Spleen (tissue), 11 donors: ENCODE measurements around the gene RNASE8. TPM values are rescaled to one million over a fixed set of nuclear protein-coding genes. Genes with fewer than 3 reads are reported as not detected.
"Not testable (repeated sequence)": the region's sequence is repeated elsewhere in the genome, so short reads cannot be mapped to it uniquely, and the experiment has no call there.

Experiments used
- DNase-seq: peaks from one replicate; pipeline ENCODE4 v3.0.0-alpha.2; 2020
- H3K27ac ChIP-seq, 8 donors: fragments of 200-600 bp; sonication (generic) in 7 of 8; 1 replicate in 4 of 8; 2 replicates in 4 of 8; pipeline versions ENCODE4 v1.5.0 to v1.8.0; 2016 to 2021; ENCODE audit warnings: inconsistent platforms in 4 of 8, mild to moderate bottlenecking in 4 of 8, moderate library complexity in 1 of 8
- H3K27me3 ChIP-seq, 7 donors: fragments of 200-600 bp; sonication (generic) in 6 of 7; replicated peaks in 1 of 7; 1 replicate in 4 of 7; 2 replicates in 3 of 7; pipeline versions ENCODE4 v1.5.0 to v1.8.0; 2016 to 2021; ENCODE audit warnings: inconsistent platforms in 3 of 7, mild to moderate bottlenecking in 1 of 7
- H3K36me3 ChIP-seq, 6 donors: fragments of 200-600 bp; sonication (generic) in 5 of 6; 1 replicate in 4 of 6; 2 replicates in 2 of 6; pipeline versions ENCODE4 v1.5.0 to v1.8.0; 2016 to 2021; ENCODE audit warnings: inconsistent platforms in 2 of 6
- H3K4me1 ChIP-seq, 6 donors: fragments of 200-600 bp; sonication (generic) in 5 of 6; 1 replicate in 3 of 6; 2 replicates in 3 of 6; pipeline versions ENCODE4 v1.5.0 to v1.8.0; 2016 to 2021; ENCODE audit warnings: inconsistent platforms in 3 of 6
- H3K4me3 ChIP-seq, 8 donors: fragments of 200-600 bp; sonication (generic) in 7 of 8; 1 replicate in 4 of 8; 2 replicates in 4 of 8; pipeline versions ENCODE4 v1.5.0 to v1.8.0; 2016 to 2021; ENCODE audit warnings: inconsistent platforms in 4 of 8, mild to moderate bottlenecking in 4 of 8, moderate library complexity in 2 of 8
- H3K9me3 ChIP-seq, 8 donors: fragments of 200-600 bp; sonication (generic) in 7 of 8; 1 replicate in 4 of 8; 2 replicates in 4 of 8; pipeline versions ENCODE4 v1.5.0 to v1.8.0; 2016 to 2021; ENCODE audit warnings: inconsistent platforms in 4 of 8
- CTCF ChIP-seq, 11 experiments: fragments of 200-600 bp in 7 of 11; fragments of 450-650 bp in 4 of 11; sonication (generic) in 4 of 11; IDR thresholded peaks in 8 of 11; conservative IDR thresholded peaks in 3 of 11; 1 replicate in 7 of 11; 2 replicates in 4 of 11; pipeline versions ENCODE4 v1.4.0 to v1.8.0; 2016 to 2021; ENCODE audit warnings: antibody characterized with exemption in 11 of 11, inconsistent platforms in 4 of 11, mild to moderate bottlenecking in 1 of 11
- POLR2A ChIP-seq, 3 donors: fragments of 450-650 bp; IDR thresholded peaks; one replicate each; pipeline ENCODE4 v1.5.1; 2017; ENCODE audit warnings: antibody characterized with exemption in 3 of 3, mild to moderate bottlenecking in 1 of 3
- POLR2AphosphoS5 ChIP-seq, 3 donors: sonication (generic); formaldehyde crosslinking; IDR thresholded peaks; one replicate each; pipeline ENCODE4 v1.5.1; 2017; ENCODE audit warnings: antibody characterized with exemption in 3 of 3
- WGBS, 5 donors: extraction: QIAGEN DNeasy Blood & Tissue Kit in 3 of 5; methylation state at CpG; one replicate each; pipeline versions ENCODE4 v1.1.5 to v1.1.7; 2013 to 2018; 5-methylcytosine and 5-hydroxymethylcytosine counted together
- intact Hi-C: fragments of 100-400 bp; cut with DNase I; formaldehyde crosslinking; loops from one replicate; pipeline ENCODE4 v1.15.0; 2023; ENCODE audit warnings: low total_unique reads
- polyA plus RNA-seq, 3 donors: library from polyadenylated mRNA; stranded (reverse); fragments of 200-250 nt; gene quantifications; one replicate each; pipeline ENCODE4 v1.2.1, GENCODE V29; 2013
- total RNA-seq, 7 donors: library from RNA; depleted of rRNA in 3 of 7; stranded (reverse); fragments of >200 nt in 3 of 7; fragmentation: NEBNext Ultra II Directional in 4 of 7; extraction: Animal tissue kit (Norgen Biotek cat#: 25700) in 4 of 7; gene quantifications; one replicate each; pipeline versions ENCODE4 v1.1.0 to v1.2.1, GENCODE V29; 2016 to 2021
- donor health status: healthy with polysubstance abuse.
- donor health status: DM: no; HTN: no; CAD: no; lungs with moderate emphysema.
- donor health status: DM: no; HTN: no; CAD: no.
- donor health status: Bipolar disorder and iron deficiency.
- donor health status: healthy.
- donor health status: DM: no; HTN: no; CAD: no.
- donor health status: DM: yes; HTN: yes; CAD: no.

RNASE8 gene
- total and polyA plus RNA-seq, 10 donors, result not detected

- peak; percentile 58 for DNase-seq
- intact Hi-C loops, result no loop called here
- Histone ChIP-seq H3K27me3 (no peaks in the 10 kb centered on the region), H3K4me1 (peaks cover 14 to 51% (median 35%) of the 10 kb centered on the region in 6 donors), H3K36me3 (no peaks in the 10 kb centered on the region), H3K27ac (peak overlapping the region; percentile 14 to 77 (median 72)), H3K9me3 (no peaks in the 10 kb centered on the region), H3K4me3 (no peak overlapping the region)
- WGBS, 5 donors, result 54 to 65% (median 59%) methylated on average over 8 of the region's 8 CpGs
- TF ChIP-seq POLR2AphosphoS5 (IDR thresholded peaks at IDR 0.05), result no peak
- peak; percentile 38 to 72 (median 60) for TF ChIP-seq CTCF (IDR thresholded peaks at IDR 0.05 in 8 of 11, conservative IDR thresholded peaks at IDR 0.05 in 3 of 11)
Measured at GRCh38 chr14:21039585-21040369, 17.8 kb upstream of the RNASE8 start.

DNA sequence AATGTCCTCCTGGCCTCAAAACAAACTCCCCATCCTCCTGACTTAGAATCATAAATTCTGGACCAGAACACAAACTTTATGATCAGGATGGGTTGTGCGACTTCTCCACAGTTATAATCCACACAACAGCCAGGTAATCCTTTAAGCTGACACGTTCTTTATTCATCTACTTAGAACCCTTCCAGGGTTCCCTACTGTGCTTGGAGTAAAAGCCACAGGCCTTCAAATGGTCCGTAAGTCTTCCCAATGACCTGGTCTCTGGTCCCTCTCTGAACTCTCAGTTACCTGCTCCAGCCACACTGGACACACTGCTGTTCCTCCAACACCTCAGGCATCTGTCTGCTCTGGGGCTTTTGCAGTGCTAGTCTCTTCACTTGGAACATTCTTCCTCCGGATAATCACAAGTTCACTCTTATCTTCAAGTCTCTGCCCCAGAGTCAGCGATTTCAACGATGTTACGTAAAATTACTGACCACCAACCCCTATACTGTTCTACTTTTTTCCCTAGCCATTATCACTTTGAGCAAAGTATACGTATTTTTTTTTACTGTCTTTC is 17.2 kb upstream of the RNASE8 start:
- Histone ChIP-seq H3K36me3 (no peaks in the 10 kb centered on the region), H3K27ac (peak overlapping the region in 1 of 8 donors; percentile 76), H3K4me1 (peaks cover 14 to 53% (median 35%) of the 10 kb centered on the region in 6 donors), H3K4me3 (no peak overlapping the region), H3K9me3 (no peaks in the 10 kb centered on the region), H3K27me3 (no peaks in the 10 kb centered on the region)
- intact Hi-C loops, result no loop called here
- TF ChIP-seq POLR2A (IDR thresholded peaks at IDR 0.05) (no peak), CTCF (IDR thresholded peaks at IDR 0.05 in 8 of 11, conservative IDR thresholded peaks at IDR 0.05 in 3 of 11) (no peak), POLR2AphosphoS5 (IDR thresholded peaks at IDR 0.05) (no peak)
- DNase-seq, result peak; percentile 19
- WGBS, 5 donors, result 71 to 86% (median 79%) methylated on average over 8 of the region's 8 CpGs

DNA sequence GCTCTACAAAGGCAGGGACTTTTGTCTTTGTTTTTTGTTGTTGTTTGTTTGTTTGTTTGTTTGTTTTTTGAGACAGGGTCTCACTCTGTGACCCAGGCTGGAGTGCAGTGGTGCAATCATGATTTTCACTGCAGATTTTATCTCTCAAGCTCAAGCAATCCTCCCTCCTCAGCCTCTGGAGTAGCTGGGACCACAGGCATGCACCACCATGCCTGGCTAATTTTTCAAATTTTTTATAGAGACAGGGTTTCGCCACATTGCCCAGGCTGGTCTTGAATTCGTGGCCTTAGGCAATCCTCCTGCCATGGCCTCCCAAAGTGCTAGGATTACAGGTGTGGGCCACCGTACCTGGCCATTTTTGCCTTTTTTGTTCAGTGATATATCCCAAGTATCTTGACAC is 16.7 kb upstream of the RNASE8 start:
- H3K4me3 ChIP-seq, result not testable (repeated sequence)

DNA sequence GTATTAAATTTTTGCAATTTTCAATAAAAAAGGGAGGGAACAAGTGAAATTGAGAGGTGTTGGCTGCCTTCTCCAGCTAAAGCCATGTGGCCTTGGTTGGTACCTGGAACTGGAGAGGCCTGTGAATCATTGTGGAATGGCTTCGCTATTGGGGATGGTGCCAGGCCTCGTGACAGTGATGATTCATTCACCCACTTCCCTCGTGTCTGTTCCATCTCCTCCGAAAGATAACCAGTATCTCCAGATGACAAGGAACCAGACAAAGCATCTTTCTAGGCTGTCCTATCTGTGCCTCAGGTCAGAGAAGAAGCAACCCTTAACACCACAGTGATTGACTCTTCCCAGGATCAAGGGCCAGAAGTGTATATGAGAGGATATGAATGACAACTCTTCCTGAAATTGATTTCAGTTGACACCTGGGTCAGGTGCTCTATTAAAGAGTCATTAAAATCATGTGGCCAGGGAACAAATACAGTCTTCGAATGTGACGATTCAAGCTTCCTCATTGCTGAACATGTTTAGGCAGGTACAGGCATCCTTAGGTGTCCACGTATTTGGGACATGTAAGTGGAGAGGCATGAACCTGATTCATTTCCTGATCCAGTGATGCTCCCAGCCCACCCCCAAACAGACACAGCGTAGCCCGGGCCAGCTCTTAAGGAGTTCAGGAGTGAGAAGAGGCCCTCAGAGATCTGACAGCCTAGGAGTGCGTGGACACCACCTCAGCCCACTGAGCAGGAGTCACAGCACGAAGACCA is 15.8 kb upstream of the RNASE8 start, which contains the start of gene RNASE7:
TSS of gene RNASE7 (plus strand) at position 687 of the 758 bp plus-strand sequence. CDS start 631 bp downstream, outside the sequence.
- TF ChIP-seq CTCF (IDR thresholded peaks at IDR 0.05 in 8 of 11, conservative IDR thresholded peaks at IDR 0.05 in 3 of 11) (no peak), POLR2AphosphoS5 (IDR thresholded peaks at IDR 0.05) (no peak), POLR2A (IDR thresholded peaks at IDR 0.05) (no peak)
- Histone ChIP-seq H3K4me3 (no peak within 1 kb of the TSS), H3K9me3 (no peaks in the 10 kb centered on the region), H3K27me3 (no peaks in the 10 kb centered on the region), H3K27ac (peak within 1 kb of the TSS in 5 of 8 donors; percentile 52 to 72 (median 59)), H3K4me1 (peaks cover 14 to 53% (median 35%) of the 10 kb centered on the region in 6 donors), H3K36me3 (no peaks in the 10 kb centered on the region)
- intact Hi-C loops, result no loop called here
- 64 to 83% (median 68%) methylated on average over 11 of the region's 11 CpGs for WGBS, 5 donors
- DNase-seq, result peak; percentile 20

More for the DNA sequence above, 16.7 kb upstream of the RNASE8 start:
- H3K27me3 ChIP-seq, H3K27ac ChIP-seq, H3K9me3 ChIP-seq, intact Hi-C loops, H3K36me3 ChIP-seq: not testable (repeated sequence)
- H3K4me1 ChIP-seq, result peaks cover 14 to 53% (median 35%) of the 10 kb centered on the region in 6 donors
- DNase-seq, result peak; percentile 16
- WGBS, 5 donors, result 78 to 88% (median 83%) methylated on average over 3 of the region's 3 CpGs
